Osteoblast (primary cell): ENCODE data around the gene CCER1. TPM values are rescaled to one million over a fixed set of nuclear protein-coding genes. Genes with fewer than 3 reads are reported as not detected.

Source experiments
- DNase-seq: peaks from one replicate; pipeline ENCODE4 v3.0.0; 2011; ENCODE audit warnings: low spot score, mixed read lengths; ENCODE audit not compliant: insufficient read length; ENCODE audit errors: missing footprints
- H2AFZ ChIP-seq: 2 replicates; pipeline ENCODE4 v1.6.0; 2011; ENCODE audit warnings: mild to moderate bottlenecking, low read length
- H3K27ac ChIP-seq: 2 replicates; pipeline ENCODE4 v1.5.1; 2011; ENCODE audit warnings: mild to moderate bottlenecking, low read depth, low read length, moderate library complexity
- H3K27me3 ChIP-seq: 2 replicates; pipeline ENCODE4 v1.6.0; 2012; ENCODE audit warnings: mild to moderate bottlenecking, control low read depth, inconsistent platforms, low read length, moderate library complexity; ENCODE audit not compliant: insufficient read depth
- H3K36me3 ChIP-seq: 2 replicates; pipeline ENCODE4 v1.5.1; 2011; ENCODE audit warnings: mild to moderate bottlenecking, low read length, control low read depth, moderate library complexity; ENCODE audit not compliant: insufficient read depth
- H3K4me1 ChIP-seq: 2 replicates; pipeline ENCODE4 v1.5.1; 2011; ENCODE audit warnings: mild to moderate bottlenecking, low read length, control low read depth, moderate library complexity; ENCODE audit not compliant: insufficient read depth
- H3K4me2 ChIP-seq: 2 replicates; pipeline ENCODE4 v1.6.0; 2011; ENCODE audit warnings: mild to moderate bottlenecking, low read length; ENCODE audit not compliant: insufficient read depth
- H3K4me3 ChIP-seq: fragments of 200-600 bp; sonication (generic); 3 replicates; pipeline ENCODE4 v1.5.1; 2012; ENCODE audit warnings: mild to moderate bottlenecking, low read length, inconsistent platforms; ENCODE audit not compliant: insufficient read depth
- H3K79me2 ChIP-seq: 2 replicates; pipeline ENCODE4 v1.6.0; 2012; ENCODE audit warnings: mild to moderate bottlenecking, low read length, control low read depth, inconsistent platforms; ENCODE audit not compliant: insufficient read depth
- H3K9me3 ChIP-seq: 2 replicates; pipeline ENCODE4 v1.5.1; 2011; ENCODE audit warnings: low read depth, low read length, control low read depth
- H4K20me1 ChIP-seq: 2 replicates; pipeline ENCODE4 v1.6.0; 2012; ENCODE audit warnings: mild to moderate bottlenecking, low read length, control low read depth; ENCODE audit not compliant: insufficient read depth
- total RNA-seq: library from RNA; depleted of rRNA; stranded (reverse); fragments of >200 nt; gene quantifications from 2 replicates; pipeline ENCODE4 v1.2.3, GENCODE V29; 2012
- TF ChIP-seq, protein P1 (sequence below): IDR thresholded peaks from 2 replicates; pipeline ENCODE4 v1.5.1; 2011; ENCODE audit warnings: mild to moderate bottlenecking, low read depth, low read length, moderate library complexity; ENCODE audit errors: extremely low read depth

Gene CCER1
- total RNA-seq, 1 donor: not detected

- no peaks in the 10 kb centered on the region for H3K9me3 ChIP-seq
- TF ChIP-seq, protein P1, sequence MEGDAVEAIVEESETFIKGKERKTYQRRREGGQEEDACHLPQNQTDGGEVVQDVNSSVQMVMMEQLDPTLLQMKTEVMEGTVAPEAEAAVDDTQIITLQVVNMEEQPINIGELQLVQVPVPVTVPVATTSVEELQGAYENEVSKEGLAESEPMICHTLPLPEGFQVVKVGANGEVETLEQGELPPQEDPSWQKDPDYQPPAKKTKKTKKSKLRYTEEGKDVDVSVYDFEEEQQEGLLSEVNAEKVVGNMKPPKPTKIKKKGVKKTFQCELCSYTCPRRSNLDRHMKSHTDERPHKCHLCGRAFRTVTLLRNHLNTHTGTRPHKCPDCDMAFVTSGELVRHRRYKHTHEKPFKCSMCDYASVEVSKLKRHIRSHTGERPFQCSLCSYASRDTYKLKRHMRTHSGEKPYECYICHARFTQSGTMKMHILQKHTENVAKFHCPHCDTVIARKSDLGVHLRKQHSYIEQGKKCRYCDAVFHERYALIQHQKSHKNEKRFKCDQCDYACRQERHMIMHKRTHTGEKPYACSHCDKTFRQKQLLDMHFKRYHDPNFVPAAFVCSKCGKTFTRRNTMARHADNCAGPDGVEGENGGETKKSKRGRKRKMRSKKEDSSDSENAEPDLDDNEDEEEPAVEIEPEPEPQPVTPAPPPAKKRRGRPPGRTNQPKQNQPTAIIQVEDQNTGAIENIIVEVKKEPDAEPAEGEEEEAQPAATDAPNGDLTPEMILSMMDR: no peak
- no peak overlapping the region for H3K4me2 ChIP-seq
- H2AFZ ChIP-seq: no peak overlapping the region
- no peaks in the 10 kb centered on the region for H4K20me1 ChIP-seq
- H3K27me3 ChIP-seq: no peaks in the 10 kb centered on the region
- H3K4me1 ChIP-seq: peaks cover 11% of the 10 kb centered on the region
- H3K27ac ChIP-seq: no peak overlapping the region
- H3K79me2 ChIP-seq: no peaks in the 10 kb centered on the region
- no peaks in the 10 kb centered on the region for H3K36me3 ChIP-seq
- no peak overlapping the region for H3K4me3 ChIP-seq
- DNase-seq: no peak
Measured at GRCh38 chr12:90965204-90965603, 10.2 kb upstream of the CCER1 start.

- Histone ChIP-seq H2AFZ (no peak overlapping the region), H3K27ac (no peak overlapping the region), H3K4me2 (no peak overlapping the region), H3K9me3 (no peaks in the 10 kb centered on the region), H3K4me1 (peaks cover 5% of the 10 kb centered on the region), H4K20me1 (no peaks in the 10 kb centered on the region), H3K4me3 (no peak overlapping the region), H3K27me3 (no peaks in the 10 kb centered on the region), H3K36me3 (no peaks in the 10 kb centered on the region), H3K79me2 (no peaks in the 10 kb centered on the region)
- no peak for DNase-seq
- TF ChIP-seq, protein P1: no peak
Measured at GRCh38 chr12:90964616-90965015, 9.6 kb upstream of the CCER1 start.

DNA sequence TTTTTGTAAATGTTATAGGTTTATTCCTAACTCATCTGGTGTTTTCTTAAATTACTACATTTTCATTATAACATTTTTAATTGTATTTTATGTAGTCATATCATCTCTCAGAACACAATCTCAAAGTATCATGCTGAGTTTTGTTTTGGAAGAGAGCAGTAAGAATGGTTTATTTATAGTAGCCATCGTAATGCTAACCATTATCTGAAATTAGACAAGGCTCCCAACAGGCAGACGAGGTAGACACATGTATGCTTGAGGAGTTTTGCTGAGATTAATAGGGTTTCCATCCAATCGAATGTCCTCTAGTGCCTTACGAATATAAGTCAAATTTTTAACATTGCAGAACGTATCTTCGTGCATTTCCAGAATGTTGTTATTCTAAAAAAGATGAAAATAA, 9.0 kb upstream of the CCER1 start:
- H3K79me2 ChIP-seq: no peaks in the 10 kb centered on the region
- no peak for DNase-seq
- no peak overlapping the region for H3K4me3 ChIP-seq
- no peak overlapping the region for H3K27ac ChIP-seq
- no peaks in the 10 kb centered on the region for H3K27me3 ChIP-seq
- H3K9me3 ChIP-seq: no peaks in the 10 kb centered on the region
- no peak overlapping the region for H3K4me2 ChIP-seq
- H4K20me1 ChIP-seq: no peaks in the 10 kb centered on the region
- H3K36me3 ChIP-seq: no peaks in the 10 kb centered on the region
- no peaks in the 10 kb centered on the region for H3K4me1 ChIP-seq
- no peak overlapping the region for H2AFZ ChIP-seq
- TF ChIP-seq, protein P1: no peak

DNA sequence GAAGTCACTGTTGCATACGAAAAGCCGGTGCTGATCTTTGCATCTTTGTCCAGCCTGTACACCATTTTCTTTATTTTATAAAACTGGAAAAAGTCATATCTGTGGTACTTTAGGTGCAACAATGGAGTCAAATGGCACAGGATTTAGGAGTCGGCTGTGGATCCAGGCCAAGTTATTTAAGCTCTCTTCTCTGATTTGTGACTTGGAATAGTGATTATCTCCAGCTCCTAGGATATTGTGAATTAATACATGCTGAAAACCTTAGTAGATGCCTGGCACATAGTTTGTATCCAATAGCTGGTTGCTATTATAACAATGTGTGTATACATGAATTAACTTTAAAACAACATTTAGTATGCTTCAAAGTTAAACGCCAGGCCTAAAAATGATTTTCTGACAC, 6.2 kb upstream of the CCER1 start:
- H3K4me3 ChIP-seq: no peak overlapping the region
- no peaks in the 10 kb centered on the region for H3K4me1 ChIP-seq
- no peak overlapping the region for H3K4me2 ChIP-seq
- H3K9me3 ChIP-seq: no peaks in the 10 kb centered on the region
- TF ChIP-seq, protein P1: no peak
- H3K36me3 ChIP-seq: no peaks in the 10 kb centered on the region
- no peak for DNase-seq
- no peaks in the 10 kb centered on the region for H3K27me3 ChIP-seq
- no peak overlapping the region for H2AFZ ChIP-seq
- no peak overlapping the region for H3K27ac ChIP-seq
- H4K20me1 ChIP-seq: no peaks in the 10 kb centered on the region
- H3K79me2 ChIP-seq: no peaks in the 10 kb centered on the region
